A172 (cell line): ENCODE measurements around the gene CNKSR3. TPM values are rescaled to one million over a fixed set of nuclear protein-coding genes. Genes with fewer than 3 reads are reported as not detected.
A peak's percentile ranks its signal among the peaks of the same experiment; 100 is the strongest.

Source experiments
- DNase-seq: peaks from one replicate; pipeline ENCODE4 v3.0.0-alpha.2; 2015; ENCODE audit warnings: low spot score
- total RNA-seq: library from RNA; depleted of rRNA; stranded (reverse); fragments of >200 nt; shearing (Covaris generic); gene quantifications from 2 replicates; pipeline ENCODE4 v1.2.3, GENCODE V29; 2014

Gene CNKSR3
- total RNA-seq, 1 experiment from 2014 or later, result 1.8 TPM

DNA sequence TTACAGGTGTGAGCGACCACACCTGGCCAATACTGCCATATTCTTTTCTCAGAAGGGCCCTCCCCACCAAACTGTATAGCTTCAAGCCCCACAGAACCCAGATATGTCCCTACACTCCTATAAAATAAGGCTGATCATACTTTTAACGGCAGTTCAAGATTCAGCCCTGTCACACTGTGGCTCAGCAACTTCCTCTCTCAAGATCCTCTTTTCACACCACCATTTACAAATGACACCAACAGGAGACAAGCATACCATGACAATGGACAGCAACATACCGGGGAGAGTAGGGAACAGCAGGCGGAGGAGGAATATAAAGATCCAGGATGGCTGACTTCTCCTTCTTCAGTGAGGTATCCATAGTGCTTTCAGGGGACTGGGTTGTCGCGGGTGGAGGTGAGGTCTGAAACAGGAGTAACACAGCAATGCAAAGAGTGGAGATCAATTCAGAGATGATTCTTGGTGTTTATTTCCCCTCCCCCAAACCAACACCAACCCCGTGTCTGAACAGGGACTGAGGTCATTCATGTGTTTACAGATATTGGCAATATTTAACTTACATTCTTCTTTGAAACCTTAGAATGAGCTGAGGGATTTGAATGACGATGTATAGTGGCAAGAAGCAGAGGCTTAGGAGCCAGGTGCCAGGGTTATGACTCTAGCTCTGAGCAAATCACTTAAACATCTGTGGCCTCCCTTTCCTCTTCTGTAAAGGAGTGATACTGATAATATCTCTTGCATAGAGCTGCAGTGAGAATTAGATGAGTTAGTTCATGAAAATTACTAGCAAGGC lies 96.3 kb downstream of the CNKSR3 start:
- no peak for DNase-seq

DNA sequence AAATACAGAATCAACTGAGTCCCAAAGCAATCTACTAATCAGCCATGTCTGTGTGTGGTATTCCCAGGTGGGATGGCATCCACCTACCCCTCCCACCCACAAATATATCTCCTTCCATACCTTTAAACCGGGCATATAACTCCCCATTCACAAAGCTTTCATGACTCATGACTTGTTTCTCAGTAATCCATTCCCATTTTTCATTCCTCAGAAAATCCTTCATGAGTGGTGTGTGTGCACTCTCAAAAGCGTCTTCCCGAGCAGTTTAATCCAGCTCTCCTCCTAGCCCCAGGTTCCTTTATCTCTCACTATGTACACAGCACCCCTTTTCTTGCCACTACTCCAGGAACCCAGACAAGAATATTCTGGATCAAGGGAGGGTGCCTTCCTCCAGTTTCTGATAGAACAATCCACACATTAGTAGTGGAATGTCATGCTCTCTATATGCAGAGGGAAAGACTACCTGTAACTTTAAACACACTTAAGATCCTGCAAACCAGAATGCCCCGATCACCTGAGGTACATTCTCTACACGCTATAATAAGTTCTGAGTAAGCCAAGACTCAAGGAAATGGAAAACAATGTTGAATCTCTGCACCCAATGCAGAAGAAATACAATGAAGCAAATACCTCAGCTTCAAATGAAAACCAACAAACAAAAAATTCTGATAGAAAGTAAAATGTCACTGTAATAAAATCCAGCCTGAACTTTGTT lies 98.2 kb downstream of the CNKSR3 start:
- no peak for DNase-seq

DNA sequence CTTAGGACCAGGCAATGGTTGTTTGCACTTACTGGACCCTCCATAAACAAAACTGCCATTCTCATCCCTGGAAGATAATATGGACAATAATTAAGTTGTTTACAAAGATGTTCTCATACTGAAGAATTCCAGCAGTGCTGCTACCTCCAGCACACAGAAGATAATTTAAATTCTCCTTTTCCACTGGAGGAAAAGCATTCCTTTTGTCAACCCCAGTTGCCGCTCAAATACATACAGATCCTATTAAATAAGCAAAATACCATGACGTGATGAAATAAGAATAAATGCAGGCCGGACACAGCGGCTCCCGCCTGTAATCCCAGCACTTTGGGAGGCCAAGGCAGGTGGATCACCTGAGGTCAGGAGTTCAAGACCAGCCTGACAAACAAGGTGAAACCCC lies 99.4 kb downstream of the CNKSR3 start:
- DNase-seq, result no peak

DNA sequence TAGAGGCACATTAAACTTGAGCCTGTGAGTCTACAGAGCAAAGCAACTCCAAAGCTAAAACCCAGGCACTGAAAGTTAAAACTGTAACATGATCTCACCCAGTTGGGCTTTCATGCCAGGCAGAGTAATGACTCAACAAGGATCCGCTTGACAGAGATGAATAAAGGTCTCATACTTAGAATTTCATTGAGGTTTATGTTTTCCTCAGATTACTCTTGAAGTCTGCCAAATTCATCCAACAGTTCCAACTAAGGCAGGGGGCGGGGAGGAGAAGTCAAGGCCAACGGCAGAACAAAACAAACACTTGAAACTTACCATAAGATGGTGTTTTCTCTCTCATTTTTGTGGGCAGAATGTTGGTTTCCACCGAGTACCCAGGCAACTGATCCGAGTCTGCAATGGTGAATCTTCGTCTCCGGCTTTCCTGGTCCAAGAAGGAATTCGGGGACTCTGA lies 99.8 kb downstream of the CNKSR3 start:
- DNase-seq, result peak; percentile 93

DNA sequence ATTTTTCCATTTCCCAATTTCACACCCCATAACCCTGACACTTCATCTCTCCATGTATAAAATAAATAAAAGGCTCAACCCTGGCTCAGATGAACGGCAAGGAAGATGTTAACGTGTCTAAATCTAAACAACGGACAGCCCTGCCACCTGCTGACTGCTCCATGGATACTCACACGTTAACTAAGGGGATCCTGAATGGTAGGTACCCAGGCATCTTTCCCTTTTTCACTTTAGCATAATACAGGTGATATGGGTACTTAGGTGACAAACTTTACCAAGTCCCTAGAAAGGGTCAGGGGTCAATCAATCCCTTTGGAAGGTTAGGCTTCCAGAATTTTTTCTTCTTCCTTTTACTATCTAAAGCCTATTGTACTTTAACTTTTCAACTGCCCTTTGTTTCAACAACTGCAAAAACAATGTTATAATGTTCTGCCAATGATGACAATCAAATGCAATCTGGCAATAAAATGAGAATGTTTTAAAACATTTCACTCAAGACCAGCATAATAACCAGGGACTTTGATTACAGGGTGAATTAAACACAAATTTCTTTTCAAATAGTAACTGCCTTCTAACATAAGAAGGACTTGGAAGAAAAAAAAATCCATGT lies 101.5 kb downstream of the CNKSR3 start:
- no peak for DNase-seq

DNA sequence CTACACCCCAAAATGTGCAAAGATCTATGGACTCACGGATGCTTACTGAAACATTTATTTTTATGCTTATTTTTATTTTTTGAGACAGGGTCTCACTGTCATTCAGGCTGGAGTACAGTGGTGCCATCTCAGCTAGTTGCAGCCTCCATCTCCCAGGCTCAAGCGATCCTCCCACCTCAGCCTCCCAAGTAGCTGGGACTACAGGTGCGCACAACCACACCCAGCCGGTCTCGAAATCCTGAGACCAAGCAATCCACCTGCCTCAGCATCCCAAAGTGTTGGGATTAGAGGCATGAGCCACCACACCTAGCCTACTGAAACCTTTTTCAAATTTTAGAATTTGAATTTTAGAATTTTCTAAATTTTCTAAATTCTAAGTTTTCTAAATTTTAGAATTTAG lies 103.0 kb downstream of the CNKSR3 start:
- no peak for DNase-seq

DNA sequence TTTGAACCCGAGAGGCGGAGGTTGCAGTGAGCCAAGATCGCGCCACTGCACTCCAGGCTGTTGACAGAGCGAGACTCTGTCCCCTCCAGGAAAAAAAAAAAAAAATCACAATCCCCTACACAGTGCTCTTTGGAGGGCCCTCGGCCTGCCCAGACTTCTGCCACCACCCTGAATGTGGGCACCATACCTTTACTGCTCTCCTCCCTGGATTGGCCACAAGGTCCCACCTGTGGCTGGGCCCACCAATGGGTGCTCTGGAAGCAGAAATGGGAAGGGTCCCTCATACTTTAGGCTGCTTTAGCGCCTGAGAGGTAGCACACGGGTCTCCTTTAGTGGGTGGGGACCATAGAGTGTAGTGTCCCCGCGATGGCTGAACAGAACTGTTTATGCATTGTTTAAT lies 103.6 kb downstream of the CNKSR3 start:
- no peak for DNase-seq

DNA sequence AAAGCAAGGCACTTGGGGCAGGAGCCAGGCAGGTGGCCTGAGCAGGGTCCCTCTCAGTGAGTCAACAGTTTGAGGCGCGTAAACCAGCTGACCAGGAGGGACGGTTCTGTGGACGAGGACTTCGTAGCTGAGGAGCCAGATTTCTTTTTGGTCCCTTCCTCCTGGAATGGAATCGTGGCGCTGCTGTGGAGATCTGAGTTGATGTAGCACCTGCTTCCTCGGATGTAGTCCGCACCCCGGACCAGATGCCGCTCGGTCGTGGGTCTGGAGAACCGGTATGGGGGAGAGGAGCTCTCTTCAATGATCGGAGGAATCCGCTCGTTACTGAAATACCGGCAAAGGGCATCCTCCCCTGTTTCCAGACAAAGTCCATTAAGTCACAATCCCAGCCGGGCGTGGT lies 104.2 kb downstream of the CNKSR3 start:
- no peak for DNase-seq

DNA sequence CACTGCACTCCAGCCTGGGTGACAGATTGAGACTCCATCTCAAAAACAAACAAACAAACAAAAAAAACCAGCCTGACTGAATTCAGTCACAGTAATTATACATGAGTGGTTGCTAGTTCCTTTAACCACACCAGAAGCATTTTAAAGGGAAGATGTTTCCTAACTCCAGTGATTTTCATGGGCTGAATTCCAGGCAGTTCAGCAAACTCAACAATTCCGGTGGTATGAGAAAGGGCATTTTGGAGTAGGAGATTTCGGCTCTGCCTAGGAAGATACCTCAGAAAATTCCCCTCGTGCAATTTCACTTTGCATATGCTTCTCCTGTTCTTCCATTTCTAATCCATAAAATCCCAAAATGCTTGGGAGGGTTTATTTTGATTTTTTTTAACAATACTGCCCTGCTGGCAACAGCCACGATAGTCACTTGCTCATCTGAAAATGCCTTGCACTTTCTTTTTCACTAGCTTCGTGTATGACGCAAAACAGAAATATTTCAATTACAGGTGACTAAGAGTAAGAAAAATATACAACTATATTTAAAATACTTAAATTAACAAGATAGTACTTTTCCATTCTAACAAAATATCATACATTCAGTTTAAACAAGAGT lies 105.6 kb downstream of the CNKSR3 start:
- peak; percentile 47 for DNase-seq

DNA sequence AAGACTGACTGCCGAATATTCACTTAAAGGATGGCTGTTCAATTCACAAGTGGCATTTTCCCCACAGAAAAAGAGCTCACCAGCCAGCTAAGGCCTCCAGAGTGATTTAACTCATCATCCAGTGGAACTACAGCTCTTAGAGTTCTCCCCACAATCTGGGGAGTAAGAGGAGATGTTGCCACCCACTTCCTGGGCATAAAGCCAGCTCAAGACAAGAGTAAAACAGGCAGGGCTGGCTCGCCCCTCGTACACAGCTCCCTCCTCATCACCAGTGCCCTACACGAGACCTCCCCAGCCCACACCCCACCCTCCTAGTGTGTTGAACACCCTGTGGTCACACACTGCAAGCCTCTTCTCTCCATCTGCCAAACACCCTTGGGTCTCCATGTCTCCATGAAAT lies 106.7 kb downstream of the CNKSR3 start:
- peak; percentile 66 for DNase-seq

DNA sequence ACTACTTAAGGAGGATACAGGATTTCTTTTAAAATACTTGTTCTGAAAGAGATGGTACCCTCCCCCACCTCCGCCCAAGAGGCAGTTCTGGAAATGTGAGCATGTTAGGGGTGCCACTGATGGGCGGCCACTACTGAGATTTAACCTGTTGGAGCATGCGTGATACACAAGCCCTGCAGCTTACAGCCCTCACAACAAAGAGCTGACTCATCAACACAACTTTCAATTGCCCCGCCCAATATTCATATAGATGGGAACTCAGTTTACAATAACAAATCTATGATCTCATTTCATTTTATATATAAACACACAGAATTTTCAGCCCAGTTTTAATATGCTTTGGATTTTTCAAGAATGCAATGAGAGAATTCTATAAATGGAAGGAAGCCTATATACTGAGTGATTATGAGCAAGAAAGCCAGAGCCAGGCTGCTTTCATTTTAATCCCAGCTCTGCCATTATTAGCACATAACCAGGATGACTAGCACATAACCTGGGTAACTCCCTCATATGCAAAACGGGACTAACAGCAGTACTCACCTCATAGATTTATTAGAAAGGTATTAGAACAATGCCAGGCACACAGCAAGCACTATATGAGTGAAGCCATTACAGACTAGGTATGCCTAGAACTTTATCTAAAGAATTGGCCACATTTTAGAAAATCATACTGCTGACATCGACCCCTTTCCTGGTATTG lies 108.3 kb downstream of the CNKSR3 start:
- DNase-seq, result no peak

DNA sequence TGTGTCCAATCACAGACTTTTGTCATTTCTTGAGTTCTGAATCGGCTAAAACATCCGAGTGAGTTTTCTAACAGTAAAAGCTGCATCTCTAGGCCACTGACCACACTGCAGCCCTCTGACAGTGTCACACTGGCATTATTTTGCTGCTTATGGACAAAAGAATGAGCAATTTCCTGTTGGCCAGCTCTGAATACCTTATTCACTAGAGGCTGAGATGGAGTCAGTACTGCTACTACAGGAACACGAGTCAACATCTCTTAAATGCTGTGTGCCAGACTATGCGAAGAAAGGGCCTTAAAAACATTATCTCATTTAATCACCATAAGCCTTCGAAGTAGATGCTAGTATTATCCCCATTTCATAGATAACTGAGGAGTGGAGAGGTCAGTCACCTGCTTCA lies 111.4 kb downstream of the CNKSR3 start:
- DNase-seq, result peak; percentile 65

DNA sequence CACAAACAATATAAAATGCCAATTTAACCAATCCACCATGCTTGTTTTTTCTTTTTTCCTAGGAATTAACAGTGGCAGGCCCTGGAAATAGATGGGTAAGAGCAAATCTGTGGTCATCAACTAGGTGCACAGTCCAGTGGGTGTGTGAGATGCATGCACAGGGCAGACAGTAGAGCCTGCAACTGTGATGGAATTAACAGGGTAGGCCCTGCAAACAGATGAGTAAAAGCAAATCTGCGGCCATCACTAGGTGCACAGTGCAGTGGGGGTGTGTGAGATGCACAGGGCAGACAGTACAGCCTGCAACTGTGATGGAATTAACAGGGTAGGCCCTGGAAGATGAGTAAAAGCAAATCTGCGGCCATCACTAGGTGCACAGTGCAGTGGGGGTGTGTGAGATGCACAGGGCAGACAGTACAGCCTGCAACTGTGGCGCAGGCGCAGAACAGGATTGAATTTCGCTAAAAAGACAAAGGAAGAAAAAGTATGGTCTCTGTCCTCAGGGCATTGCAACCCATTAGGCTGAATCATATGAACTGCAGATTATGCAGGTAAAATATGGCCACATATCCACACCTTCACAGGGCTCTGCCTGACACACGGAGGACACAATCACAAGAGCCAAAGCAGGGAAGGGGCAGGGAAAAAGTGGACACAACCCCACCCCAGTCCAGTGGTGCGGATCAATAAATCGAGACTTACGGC lies 112.8 kb downstream of the CNKSR3 start:
- DNase-seq, result no peak

DNA sequence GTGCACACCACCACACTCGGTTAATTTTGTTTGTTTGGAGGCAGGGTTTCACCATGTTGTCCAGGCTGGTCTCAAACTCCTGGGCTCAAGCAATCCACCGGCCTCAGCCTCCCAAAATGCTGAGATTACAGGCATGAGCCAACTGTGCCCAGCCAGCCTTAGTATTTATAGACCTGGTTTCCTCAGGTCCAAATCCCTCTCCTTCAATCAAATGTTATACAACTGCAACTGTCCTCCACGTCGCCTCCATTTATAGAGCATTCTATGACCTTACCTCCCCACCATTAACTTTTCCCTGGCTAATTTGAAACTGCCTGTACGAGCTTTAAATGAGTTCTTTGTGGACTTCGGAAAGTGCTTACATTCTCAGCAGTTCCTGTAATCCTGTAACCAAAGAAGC lies 114.6 kb downstream of the CNKSR3 start:
- no peak for DNase-seq

DNA sequence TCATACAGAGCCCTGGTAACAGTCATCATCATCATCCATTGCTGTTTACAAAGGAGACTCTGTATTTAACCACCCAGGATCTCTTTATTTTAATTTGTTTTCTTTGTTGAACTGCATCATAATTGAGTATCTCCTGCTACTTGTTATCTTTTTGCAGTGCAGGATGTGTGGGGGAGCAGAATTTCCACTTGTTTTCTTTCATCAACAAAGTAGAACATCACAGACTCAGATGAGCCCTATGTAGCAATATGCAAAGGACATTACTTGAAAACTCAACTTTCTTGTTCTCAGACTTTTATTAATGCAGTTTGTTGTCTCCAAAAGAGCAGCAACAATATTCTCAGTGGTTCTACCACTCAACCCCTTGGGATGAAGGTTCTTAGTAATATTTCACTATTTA lies 115.2 kb downstream of the CNKSR3 start:
- DNase-seq, result no peak

DNA sequence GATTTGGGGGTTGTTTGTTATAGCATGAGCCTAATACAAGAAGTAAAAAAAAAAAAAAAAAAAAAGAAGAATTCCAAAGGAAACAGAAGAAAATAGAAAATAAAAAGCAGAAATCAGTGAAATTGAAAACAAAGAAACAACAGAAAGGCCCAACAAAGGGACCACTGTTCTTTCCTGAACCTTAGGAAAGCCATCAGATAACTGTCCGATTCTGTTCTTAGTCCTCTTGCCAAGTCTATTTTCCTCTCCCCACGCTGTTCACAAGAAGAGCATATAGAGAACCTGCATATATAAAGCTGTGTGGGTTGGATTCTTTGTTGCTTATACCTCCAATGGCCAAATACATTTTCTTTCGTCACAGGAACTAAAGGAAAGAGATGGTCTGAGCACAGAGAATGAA lies 115.9 kb downstream of the CNKSR3 start:
- no peak for DNase-seq

DNA sequence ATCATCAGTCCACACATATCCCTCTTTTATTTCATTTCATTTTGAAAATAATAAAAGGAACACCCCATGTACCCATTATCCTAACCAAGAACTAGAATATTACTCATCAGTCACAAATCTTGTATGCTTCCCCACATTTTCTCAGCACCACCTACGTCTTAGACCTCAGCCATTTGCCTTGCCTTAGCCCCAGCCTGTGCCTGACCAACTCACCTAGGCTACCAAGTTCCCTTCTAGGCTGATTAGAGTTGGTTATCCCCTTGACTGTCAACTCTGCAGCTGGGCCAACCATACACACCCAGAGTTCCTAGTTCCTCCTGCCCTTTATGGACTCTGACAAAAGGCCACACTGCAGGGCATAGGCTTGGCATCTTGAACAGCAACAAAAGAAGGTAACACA lies 120.5 kb downstream of the CNKSR3 start:
- DNase-seq, result no peak

DNA sequence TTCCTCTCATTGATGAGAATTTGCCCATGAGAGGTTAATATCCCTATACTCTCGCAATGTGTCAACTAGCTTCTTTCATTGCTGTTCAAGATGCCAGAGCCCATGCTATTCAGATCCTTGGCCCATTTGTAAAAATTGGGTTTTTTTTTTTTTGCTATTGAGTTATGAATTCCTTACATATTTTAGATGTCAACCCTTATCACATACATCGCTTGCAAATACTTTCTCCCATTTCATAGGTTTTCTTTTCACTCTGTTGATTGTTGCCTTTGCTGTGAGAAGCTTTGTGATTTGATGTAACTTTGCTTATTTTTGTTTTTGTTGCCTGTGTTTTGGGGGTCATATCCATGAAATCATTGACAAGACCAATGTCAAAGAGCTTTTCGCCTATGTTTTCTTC lies 121.7 kb downstream of the CNKSR3 start:
- no peak for DNase-seq

DNA sequence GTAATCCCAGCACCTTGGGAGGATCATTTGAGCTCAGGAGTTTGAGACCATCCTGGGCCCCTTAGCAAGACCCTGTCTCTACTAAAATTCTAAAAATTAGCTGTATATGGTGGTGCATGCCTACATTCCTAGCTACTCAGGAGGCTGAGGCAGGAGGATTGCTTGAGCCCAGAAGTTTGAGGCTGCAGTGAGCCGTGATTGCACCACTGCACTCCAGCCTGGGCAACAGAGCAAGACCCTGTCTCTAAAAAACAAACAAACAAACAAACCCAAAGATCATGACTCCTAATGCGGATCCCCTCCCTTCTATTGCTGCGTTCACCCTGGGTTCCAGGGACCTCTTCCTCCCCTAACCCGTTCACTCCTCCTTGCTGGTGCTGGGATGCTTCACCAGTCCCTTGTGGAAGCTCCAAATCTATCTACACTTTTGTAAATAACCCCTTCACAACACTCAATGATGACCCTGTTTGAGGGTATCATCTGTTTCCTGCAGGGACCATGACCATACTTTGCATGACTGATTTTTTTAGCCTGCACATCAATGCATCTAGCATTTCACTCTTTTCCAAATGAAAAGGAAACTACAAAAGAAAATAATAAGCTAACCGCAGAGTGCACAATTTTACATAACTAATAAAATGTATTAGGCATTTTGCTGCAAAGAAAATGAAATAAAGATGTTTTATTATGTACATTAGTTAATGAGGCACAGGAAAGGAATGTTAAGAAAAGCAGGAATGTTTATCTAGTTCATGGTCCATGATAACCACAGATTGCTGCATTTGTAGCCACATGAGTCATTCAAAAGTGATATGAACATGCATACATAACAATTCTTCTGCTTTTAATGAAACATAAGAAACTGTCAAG lies 123.4 kb downstream of the CNKSR3 start:
- peak; percentile 89 for DNase-seq

DNA sequence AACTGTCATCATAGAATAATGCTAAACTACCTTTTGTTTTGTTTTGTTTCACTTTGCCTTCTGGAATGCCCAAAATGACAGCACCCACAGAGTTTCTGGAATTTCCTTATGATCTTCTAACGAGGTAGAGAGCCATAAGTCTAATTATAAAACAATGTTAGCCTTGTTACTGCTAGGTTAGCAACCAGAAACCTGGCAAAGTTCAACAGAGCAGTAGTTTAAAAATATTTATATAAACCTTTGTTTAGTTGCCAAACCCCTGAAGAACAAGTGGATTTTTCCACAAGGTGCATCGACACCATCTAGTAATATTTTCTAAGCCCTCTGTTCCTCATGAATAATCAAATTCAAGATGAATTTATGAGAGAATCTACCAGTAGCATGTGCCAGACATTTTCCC lies 126.3 kb downstream of the CNKSR3 start:
- DNase-seq, result peak; percentile 22
